ENCODE data around the gene SLC47A2. TPM values are rescaled to one million over a fixed set of nuclear protein-coding genes. Genes with fewer than 3 reads are reported as not detected.

SLC47A2 gene
- polyA plus RNA-seq, 1 donor (not counting 4 experiments of a cell fraction or from before 2014, with no cell fraction given), result 0.88 TPM

- Histone ChIP-seq H3K27me3 (ENCODE audit: control insufficient read depth, extremely low read depth, insufficient read depth, low read length) (no peaks in the 10 kb centered on the region), H2AFZ (ENCODE audit: control insufficient read depth, low read length) (peak overlapping the region; percentile 21), H3K4me3 (ENCODE audit: control insufficient read depth in 2 of 3, extremely low read depth in 1 of 3, insufficient read depth in 2 of 3, low read depth in 1 of 3, low read length in 3 of 3) (no peak overlapping the region), H3K9me1 (ENCODE audit: control insufficient read depth, extremely low read depth, insufficient read depth, low read length) (no peaks in the 10 kb centered on the region), H3K36me3 (ENCODE audit: control insufficient read depth in 2 of 2, extremely low read depth in 1 of 2, insufficient read depth in 2 of 2, low read length in 2 of 2) (no peaks in the 10 kb centered on the region), H3K9me3 (ENCODE audit: control insufficient read depth, low read depth, low read length) (no peaks in the 10 kb centered on the region), H4K20me1 (ENCODE audit: control insufficient read depth, extremely low read depth, insufficient read depth, low read length) (no peaks in the 10 kb centered on the region), H3K27ac (ENCODE audit: control insufficient read depth, insufficient read depth, low read length) (peak overlapping the region; percentile 19), H3K4me1 (ENCODE audit: control insufficient read depth, extremely low read depth, insufficient read depth, low read length) (peaks cover 65% of the 10 kb centered on the region), H3K4me2 (ENCODE audit: control insufficient read depth, extremely low read depth, insufficient read depth, low read depth, low read length) (peak overlapping the region; percentile 25), H3K9ac (ENCODE audit: control insufficient read depth, extremely low read depth, insufficient read depth, low read length) (no peak overlapping the region), H3K79me2 (ENCODE audit: control insufficient read depth, insufficient read depth, low read length) (no peaks in the 10 kb centered on the region)
- dilution Hi-C loops (cut with MboI; ENCODE audit: extremely low pct_ligation_motif_present, low sequenced_read_pairs), result no loop called here
- no peak for FAIRE-seq
- DNase-seq (ENCODE audit: low read depth, low spot score), result no peak
- TF ChIP-seq, protein P1, sequence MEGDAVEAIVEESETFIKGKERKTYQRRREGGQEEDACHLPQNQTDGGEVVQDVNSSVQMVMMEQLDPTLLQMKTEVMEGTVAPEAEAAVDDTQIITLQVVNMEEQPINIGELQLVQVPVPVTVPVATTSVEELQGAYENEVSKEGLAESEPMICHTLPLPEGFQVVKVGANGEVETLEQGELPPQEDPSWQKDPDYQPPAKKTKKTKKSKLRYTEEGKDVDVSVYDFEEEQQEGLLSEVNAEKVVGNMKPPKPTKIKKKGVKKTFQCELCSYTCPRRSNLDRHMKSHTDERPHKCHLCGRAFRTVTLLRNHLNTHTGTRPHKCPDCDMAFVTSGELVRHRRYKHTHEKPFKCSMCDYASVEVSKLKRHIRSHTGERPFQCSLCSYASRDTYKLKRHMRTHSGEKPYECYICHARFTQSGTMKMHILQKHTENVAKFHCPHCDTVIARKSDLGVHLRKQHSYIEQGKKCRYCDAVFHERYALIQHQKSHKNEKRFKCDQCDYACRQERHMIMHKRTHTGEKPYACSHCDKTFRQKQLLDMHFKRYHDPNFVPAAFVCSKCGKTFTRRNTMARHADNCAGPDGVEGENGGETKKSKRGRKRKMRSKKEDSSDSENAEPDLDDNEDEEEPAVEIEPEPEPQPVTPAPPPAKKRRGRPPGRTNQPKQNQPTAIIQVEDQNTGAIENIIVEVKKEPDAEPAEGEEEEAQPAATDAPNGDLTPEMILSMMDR (optimal IDR thresholded peaks at IDR 0.05 in 1 of 3, IDR thresholded peaks at IDR 0.05 in 1 of 3, conservative IDR thresholded peaks at IDR 0.05 in 1 of 3; ENCODE audit: extremely low read depth in 1 of 3, insufficient read depth in 2 of 3, low read length in 3 of 3), result no peak
Measured at GRCh38 chr17:19750020-19750572, 33.7 kb upstream of the SLC47A2 start.

DNA sequence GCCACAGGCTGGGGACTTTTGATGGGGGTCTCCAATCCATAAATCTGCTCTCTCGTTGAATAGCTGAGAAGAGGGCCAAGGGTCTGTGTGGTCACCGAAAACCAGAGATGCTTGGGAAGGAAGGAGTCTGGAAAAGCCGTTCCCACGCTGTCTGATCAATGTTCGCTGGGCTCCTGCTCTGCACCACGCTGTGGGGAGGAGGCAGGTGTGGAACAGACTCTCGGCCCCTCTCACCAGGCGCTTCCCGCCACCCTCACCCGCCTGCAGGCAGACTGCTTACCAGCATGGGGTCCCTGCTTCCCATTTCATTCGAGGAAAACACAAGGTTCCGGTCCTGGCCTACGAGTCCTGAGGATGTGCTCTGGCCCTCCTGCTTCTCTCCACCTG is 32.4 kb upstream of the SLC47A2 start:
- Histone ChIP-seq H3K9me1 (ENCODE audit: control insufficient read depth, extremely low read depth, insufficient read depth, low read length) (no peaks in the 10 kb centered on the region), H3K9ac (ENCODE audit: control insufficient read depth, extremely low read depth, insufficient read depth, low read length) (peak overlapping the region; percentile 24), H3K4me1 (ENCODE audit: control insufficient read depth, extremely low read depth, insufficient read depth, low read length) (peaks cover 64% of the 10 kb centered on the region), H4K20me1 (ENCODE audit: control insufficient read depth, extremely low read depth, insufficient read depth, low read length) (no peaks in the 10 kb centered on the region), H2AFZ (ENCODE audit: control insufficient read depth, low read length) (peak overlapping the region; percentile 11), H3K27me3 (ENCODE audit: control insufficient read depth, extremely low read depth, insufficient read depth, low read length) (no peaks in the 10 kb centered on the region), H3K4me2 (ENCODE audit: control insufficient read depth, extremely low read depth, insufficient read depth, low read depth, low read length) (peak overlapping the region; percentile 64), H3K36me3 (ENCODE audit: control insufficient read depth in 2 of 2, extremely low read depth in 1 of 2, insufficient read depth in 2 of 2, low read length in 2 of 2) (no peaks in the 10 kb centered on the region), H3K27ac (ENCODE audit: control insufficient read depth, insufficient read depth, low read length) (no peak overlapping the region), H3K79me2 (ENCODE audit: control insufficient read depth, insufficient read depth, low read length) (no peaks in the 10 kb centered on the region), H3K4me3 (ENCODE audit: control insufficient read depth in 2 of 3, extremely low read depth in 1 of 3, insufficient read depth in 2 of 3, low read depth in 1 of 3, low read length in 3 of 3) (no peak overlapping the region), H3K9me3 (ENCODE audit: control insufficient read depth, low read depth, low read length) (no peaks in the 10 kb centered on the region)
- DNase-seq (ENCODE audit: low read depth, low spot score), result no peak
- no peak for FAIRE-seq
- no peak for TF ChIP-seq EZH2 (IDR thresholded peaks at IDR 0.05; ENCODE audit: low read length)
- TF ChIP-seq, protein P1 (optimal IDR thresholded peaks at IDR 0.05 in 1 of 3, IDR thresholded peaks at IDR 0.05 in 1 of 3, conservative IDR thresholded peaks at IDR 0.05 in 1 of 3; ENCODE audit: extremely low read depth in 1 of 3, insufficient read depth in 2 of 3, low read length in 3 of 3), result no peak
- dilution Hi-C loops (cut with MboI; ENCODE audit: extremely low pct_ligation_motif_present, low sequenced_read_pairs), result no loop called here
